ENCODE results near the gene TCF7L2.
A peak's percentile ranks its signal among the peaks of the same experiment; 100 is the strongest.
"Not testable (repeated sequence)": the region's sequence is repeated elsewhere in the genome, so short reads cannot be mapped to it uniquely, and the experiment has no call there.

Gene TCF7L2

DNA sequence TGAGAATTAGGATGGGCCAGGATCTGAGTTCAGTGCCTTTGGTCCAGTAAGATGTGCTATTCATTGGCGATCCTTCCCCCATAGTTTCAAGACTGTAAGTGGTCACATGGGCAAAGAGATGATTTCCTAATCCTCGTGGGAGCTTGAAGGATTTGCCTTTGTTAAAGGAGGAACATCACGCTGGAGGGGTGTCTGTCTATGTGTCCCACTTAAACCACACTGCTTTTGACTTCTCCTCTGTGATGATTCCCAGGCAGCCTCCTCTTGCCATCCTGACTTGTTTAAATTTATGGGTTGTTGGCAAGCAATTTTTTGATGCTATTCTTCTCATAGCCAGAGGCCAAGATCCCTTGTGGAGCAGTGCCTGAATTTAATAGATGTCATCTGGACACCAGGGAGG, 154.0 kb downstream of the TCF7L2 start:
- ATAC-seq: peak; percentile 20; the same call in 2 of the 3 replicates

DNA sequence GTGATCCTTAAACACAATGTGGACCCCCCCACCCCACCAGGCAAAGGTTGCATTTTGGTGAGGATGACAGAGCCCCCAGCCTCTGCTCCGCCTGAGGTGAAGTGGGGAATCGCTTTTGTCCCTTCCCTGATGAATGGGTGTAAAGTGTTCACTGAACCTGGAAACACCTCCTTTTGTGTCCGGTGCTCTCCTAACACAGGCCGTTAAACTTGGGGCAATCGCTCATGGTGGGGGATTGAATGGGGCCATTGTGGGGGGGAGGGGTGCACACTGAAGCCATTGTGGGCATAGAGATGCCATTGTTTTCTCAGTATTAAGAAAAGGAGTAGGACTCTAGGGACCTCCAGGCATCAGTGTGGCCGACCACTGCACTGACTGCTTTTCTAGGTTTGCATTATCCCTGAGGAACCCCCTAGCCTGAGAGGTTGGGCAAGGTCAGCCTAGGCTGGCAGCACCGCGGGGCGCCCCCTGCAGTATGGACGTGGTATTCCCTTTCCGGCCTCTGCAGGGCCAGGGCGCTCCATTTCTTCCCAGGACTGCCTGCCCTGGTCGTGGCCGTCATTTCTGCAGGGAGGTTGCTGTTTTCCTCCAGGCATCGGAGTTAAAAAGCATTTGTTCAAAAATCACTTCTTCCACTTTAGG, 158.3 kb downstream of the TCF7L2 start:
- ATAC-seq: peak; percentile 63
- TF ChIP-seq ZNF8 (CRISPR knock-in tag; IDR thresholded peaks at IDR 0.05) (no peak), ZNF565 (CRISPR knock-in tag; conservative IDR thresholded peaks at IDR 0.05; ENCODE audit: low read depth) (no peak), ZFP30 (CRISPR knock-in tag; IDR thresholded peaks at IDR 0.05) (no peak), ARNTL (CRISPR knock-in tag; IDR thresholded peaks at IDR 0.05; ENCODE audit: borderline replicate concordance, low read depth) (no peak), OSR1 (CRISPR knock-in tag; IDR thresholded peaks at IDR 0.05) (no peak), ZFP3 (CRISPR knock-in tag; IDR thresholded peaks at IDR 0.05) (no peak), RARB (CRISPR knock-in tag; IDR thresholded peaks at IDR 0.05) (no peak)
- TF ChIP-seq, protein P1, sequence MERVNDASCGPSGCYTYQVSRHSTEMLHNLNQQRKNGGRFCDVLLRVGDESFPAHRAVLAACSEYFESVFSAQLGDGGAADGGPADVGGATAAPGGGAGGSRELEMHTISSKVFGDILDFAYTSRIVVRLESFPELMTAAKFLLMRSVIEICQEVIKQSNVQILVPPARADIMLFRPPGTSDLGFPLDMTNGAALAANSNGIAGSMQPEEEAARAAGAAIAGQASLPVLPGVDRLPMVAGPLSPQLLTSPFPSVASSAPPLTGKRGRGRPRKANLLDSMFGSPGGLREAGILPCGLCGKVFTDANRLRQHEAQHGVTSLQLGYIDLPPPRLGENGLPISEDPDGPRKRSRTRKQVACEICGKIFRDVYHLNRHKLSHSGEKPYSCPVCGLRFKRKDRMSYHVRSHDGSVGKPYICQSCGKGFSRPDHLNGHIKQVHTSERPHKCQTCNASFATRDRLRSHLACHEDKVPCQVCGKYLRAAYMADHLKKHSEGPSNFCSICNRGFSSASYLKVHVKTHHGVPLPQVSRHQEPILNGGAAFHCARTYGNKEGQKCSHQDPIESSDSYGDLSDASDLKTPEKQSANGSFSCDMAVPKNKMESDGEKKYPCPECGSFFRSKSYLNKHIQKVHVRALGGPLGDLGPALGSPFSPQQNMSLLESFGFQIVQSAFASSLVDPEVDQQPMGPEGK (CRISPR knock-in tag; IDR thresholded peaks at IDR 0.05; ENCODE audit: borderline replicate concordance): no peak
- TF ChIP-seq, protein P2, sequence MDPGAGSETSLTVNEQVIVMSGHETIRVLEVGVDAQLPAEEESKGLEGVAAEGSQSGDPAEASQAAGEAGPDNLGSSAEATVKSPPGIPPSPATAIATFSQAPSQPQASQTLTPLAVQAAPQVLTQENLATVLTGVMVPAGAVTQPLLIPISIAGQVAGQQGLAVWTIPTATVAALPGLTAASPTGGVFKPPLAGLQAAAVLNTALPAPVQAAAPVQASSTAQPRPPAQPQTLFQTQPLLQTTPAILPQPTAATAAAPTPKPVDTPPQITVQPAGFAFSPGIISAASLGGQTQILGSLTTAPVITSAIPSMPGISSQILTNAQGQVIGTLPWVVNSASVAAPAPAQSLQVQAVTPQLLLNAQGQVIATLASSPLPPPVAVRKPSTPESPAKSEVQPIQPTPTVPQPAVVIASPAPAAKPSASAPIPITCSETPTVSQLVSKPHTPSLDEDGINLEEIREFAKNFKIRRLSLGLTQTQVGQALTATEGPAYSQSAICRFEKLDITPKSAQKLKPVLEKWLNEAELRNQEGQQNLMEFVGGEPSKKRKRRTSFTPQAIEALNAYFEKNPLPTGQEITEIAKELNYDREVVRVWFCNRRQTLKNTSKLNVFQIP (CRISPR knock-in tag; IDR thresholded peaks at IDR 0.05; ENCODE audit: borderline replicate concordance, low read depth): no peak

More for the DNA sequence above, 154.0 kb downstream of the TCF7L2 start:
- TF ChIP-seq, protein P3, sequence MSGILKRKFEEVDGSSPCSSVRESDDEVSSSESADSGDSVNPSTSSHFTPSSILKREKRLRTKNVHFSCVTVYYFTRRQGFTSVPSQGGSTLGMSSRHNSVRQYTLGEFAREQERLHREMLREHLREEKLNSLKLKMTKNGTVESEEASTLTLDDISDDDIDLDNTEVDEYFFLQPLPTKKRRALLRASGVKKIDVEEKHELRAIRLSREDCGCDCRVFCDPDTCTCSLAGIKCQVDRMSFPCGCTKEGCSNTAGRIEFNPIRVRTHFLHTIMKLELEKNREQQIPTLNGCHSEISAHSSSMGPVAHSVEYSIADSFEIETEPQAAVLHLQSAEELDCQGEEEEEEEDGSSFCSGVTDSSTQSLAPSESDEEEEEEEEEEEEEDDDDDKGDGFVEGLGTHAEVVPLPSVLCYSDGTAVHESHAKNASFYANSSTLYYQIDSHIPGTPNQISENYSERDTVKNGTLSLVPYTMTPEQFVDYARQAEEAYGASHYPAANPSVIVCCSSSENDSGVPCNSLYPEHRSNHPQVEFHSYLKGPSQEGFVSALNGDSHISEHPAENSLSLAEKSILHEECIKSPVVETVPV (CRISPR knock-in tag; IDR thresholded peaks at IDR 0.05): no peak
- peak; percentile 14; the same call in 1 of the 2 replicates for TF ChIP-seq TCF4 (CRISPR knock-in tag; IDR thresholded peaks at IDR 0.05; ENCODE audit: borderline replicate concordance)

DNA sequence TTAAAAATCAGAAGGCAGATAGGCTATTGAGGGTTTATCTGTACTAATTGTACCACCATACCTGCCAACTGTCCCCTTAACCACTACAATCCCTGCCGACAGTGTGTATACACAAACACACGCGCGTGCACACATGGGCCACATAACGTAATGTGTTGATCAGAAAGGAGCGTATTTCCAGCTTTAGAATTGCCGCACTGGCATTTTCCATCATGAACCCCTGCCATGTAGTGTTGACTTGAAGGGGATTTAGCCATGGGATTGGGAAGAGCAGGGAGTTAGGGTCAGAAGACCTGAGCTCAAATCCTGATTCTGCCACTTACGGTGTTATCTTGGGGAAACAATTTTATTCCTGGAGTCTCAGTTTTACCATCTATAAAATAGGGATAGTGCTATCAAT, 158.9 kb downstream of the TCF7L2 start:
- TF ChIP-seq, protein P4, sequence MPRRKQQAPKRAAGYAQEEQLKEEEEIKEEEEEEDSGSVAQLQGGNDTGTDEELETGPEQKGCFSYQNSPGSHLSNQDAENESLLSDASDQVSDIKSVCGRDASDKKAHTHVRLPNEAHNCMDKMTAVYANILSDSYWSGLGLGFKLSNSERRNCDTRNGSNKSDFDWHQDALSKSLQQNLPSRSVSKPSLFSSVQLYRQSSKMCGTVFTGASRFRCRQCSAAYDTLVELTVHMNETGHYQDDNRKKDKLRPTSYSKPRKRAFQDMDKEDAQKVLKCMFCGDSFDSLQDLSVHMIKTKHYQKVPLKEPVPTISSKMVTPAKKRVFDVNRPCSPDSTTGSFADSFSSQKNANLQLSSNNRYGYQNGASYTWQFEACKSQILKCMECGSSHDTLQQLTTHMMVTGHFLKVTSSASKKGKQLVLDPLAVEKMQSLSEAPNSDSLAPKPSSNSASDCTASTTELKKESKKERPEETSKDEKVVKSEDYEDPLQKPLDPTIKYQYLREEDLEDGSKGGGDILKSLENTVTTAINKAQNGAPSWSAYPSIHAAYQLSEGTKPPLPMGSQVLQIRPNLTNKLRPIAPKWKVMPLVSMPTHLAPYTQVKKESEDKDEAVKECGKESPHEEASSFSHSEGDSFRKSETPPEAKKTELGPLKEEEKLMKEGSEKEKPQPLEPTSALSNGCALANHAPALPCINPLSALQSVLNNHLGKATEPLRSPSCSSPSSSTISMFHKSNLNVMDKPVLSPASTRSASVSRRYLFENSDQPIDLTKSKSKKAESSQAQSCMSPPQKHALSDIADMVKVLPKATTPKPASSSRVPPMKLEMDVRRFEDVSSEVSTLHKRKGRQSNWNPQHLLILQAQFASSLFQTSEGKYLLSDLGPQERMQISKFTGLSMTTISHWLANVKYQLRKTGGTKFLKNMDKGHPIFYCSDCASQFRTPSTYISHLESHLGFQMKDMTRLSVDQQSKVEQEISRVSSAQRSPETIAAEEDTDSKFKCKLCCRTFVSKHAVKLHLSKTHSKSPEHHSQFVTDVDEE (CRISPR knock-in tag; IDR thresholded peaks at IDR 0.05): no peak
- TF ChIP-seq TCF4 (CRISPR knock-in tag; IDR thresholded peaks at IDR 0.05; ENCODE audit: borderline replicate concordance): no peak
- TF ChIP-seq CSDC2 (CRISPR knock-in tag; IDR thresholded peaks at IDR 0.05): no peak
- no peak for TF ChIP-seq PPARA (CRISPR knock-in tag; IDR thresholded peaks at IDR 0.05; ENCODE audit: borderline replicate concordance)
- no peak for TF ChIP-seq ISL1 (CRISPR knock-in tag; IDR thresholded peaks at IDR 0.05)
- TF ChIP-seq, protein P1 (CRISPR knock-in tag; IDR thresholded peaks at IDR 0.05; ENCODE audit: borderline replicate concordance): no peak
- TF ChIP-seq ZNF8 (CRISPR knock-in tag; IDR thresholded peaks at IDR 0.05): no peak
- TF ChIP-seq OSR1 (CRISPR knock-in tag; IDR thresholded peaks at IDR 0.05): no peak
- TF ChIP-seq ZNF70 (CRISPR knock-in tag; IDR thresholded peaks at IDR 0.05): no peak
- TF ChIP-seq, protein P2 (CRISPR knock-in tag; IDR thresholded peaks at IDR 0.05; ENCODE audit: borderline replicate concordance, low read depth): no peak
- no peak for ATAC-seq

DNA sequence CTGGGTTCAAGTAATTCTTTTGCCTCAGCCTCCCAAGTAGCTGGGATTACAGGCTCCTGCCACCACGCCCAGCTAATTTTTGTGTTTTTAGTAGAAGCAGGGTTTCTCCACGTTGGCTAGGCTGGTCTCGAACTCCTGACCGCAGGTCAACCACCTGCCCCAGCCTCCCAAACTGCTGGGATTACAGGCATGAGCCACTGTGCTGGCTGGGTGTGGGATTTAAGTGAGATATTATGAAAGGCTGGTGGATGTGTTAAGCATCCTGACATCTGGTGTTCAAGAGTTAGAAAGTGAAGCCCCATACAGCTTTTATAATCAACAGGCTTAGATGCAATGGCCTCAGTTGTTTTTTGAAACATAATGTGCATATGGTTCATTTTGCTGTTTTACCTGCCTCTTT, 159.4 kb downstream of the TCF7L2 start:
- not testable (repeated sequence) for ATAC-seq

All from SK-N-SH treated with all-trans-retinoic acid at 6 μM for 48 hours (cell line).